HL-60 (cell line): ENCODE measurements around the gene RPS19BP1.

ENCODE experiments used
- DNase-seq, 2 experiments: peaks; one replicate each; pipeline ENCODE4 v3.0.0-alpha.2; 2010 to 2020; ENCODE audit warnings: low read depth in 1 of 2, low spot score in 1 of 2
- H3K27ac ChIP-seq: fragments of 250-450 bp; sonication (Bioruptor Pico); replicated peaks from 2 replicates; pipeline ENCODE4 v1.5.1; 2020; ENCODE audit warnings: mild to moderate bottlenecking, moderate library complexity
- H3K27me3 ChIP-seq: fragments of 250-450 bp; sonication (Bioruptor Pico); 2 replicates; pipeline ENCODE4 v1.5.1; 2021; ENCODE audit warnings: mild to moderate bottlenecking, moderate library complexity; ENCODE audit not compliant: insufficient read depth, poor library complexity, severe bottlenecking
- H3K4me3 ChIP-seq: replicated peaks from 2 replicates; pipeline ENCODE4 v1.5.1; 2011; ENCODE audit warnings: mild to moderate bottlenecking, control low read depth, low read length; ENCODE audit not compliant: insufficient read depth
- CTCF ChIP-seq: IDR thresholded peaks from one replicate; pipeline ENCODE4 v1.5.1; 2011; ENCODE audit warnings: low read length, control low read depth, inconsistent platforms; ENCODE audit not compliant: insufficient read depth
- GABPA ChIP-seq: IDR thresholded peaks from 2 replicates; pipeline ENCODE4 v1.6.1; 2012; ENCODE audit warnings: low read depth
- POLR2AphosphoS5 ChIP-seq: IDR thresholded peaks from 2 replicates; pipeline ENCODE4 v1.6.1; 2012; ENCODE audit warnings: low read depth
- SPI1 ChIP-seq: IDR thresholded peaks from 2 replicates; pipeline ENCODE4 v1.6.1; 2012; ENCODE audit warnings: low read depth, mild to moderate bottlenecking, borderline replicate concordance
- TF ChIP-seq, protein P1 (sequence below): IDR thresholded peaks from 2 replicates; pipeline ENCODE4 v1.6.1; 2012; ENCODE audit warnings: low read depth; ENCODE audit not compliant: insufficient replicate concordance

RPS19BP1 gene

GRCh38 chr22:39536711-39537110 lies 4.2 kb upstream of the RPS19BP1 start:
- H3K27me3 ChIP-seq = peaks cover 2% of the 10 kb centered on the region
- TF ChIP-seq GABPA = no peak
- H3K4me3 ChIP-seq = no peak overlapping the region
- H3K27ac ChIP-seq = no peak overlapping the region
- DNase-seq = no peak

DNA sequence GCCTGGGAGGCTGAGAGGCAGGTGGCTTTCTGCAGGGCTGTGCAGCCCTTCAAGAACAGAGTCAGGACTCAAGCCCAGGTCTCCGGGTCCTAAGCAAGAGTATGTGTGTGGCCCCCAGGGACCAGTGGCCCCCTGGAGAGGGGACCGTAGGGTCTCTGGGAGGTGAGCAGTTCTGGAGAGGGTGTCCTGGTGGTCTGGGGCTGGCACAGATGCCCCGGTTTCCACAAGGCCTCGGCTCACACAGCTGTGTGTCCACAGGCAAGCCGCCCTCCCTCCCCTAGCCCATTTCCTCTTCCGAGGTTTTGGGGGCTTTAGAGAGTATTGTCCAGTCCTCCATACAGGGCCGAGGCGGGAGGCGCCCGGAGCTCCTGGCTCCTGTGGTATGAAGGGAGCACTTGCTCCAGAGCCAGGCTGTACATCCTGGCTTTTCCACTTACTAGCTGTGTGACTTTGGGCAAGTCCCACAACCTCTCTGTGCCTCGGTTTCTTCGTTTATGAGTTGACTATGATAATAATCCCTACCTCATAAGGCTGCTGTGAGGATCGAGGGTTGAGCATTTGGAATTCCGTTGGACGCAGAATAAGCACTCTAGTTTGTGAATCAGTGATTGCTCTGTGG lies 3.4 kb upstream of the RPS19BP1 start:
- no peak overlapping the region for H3K4me3 ChIP-seq
- TF ChIP-seq, protein P1, sequence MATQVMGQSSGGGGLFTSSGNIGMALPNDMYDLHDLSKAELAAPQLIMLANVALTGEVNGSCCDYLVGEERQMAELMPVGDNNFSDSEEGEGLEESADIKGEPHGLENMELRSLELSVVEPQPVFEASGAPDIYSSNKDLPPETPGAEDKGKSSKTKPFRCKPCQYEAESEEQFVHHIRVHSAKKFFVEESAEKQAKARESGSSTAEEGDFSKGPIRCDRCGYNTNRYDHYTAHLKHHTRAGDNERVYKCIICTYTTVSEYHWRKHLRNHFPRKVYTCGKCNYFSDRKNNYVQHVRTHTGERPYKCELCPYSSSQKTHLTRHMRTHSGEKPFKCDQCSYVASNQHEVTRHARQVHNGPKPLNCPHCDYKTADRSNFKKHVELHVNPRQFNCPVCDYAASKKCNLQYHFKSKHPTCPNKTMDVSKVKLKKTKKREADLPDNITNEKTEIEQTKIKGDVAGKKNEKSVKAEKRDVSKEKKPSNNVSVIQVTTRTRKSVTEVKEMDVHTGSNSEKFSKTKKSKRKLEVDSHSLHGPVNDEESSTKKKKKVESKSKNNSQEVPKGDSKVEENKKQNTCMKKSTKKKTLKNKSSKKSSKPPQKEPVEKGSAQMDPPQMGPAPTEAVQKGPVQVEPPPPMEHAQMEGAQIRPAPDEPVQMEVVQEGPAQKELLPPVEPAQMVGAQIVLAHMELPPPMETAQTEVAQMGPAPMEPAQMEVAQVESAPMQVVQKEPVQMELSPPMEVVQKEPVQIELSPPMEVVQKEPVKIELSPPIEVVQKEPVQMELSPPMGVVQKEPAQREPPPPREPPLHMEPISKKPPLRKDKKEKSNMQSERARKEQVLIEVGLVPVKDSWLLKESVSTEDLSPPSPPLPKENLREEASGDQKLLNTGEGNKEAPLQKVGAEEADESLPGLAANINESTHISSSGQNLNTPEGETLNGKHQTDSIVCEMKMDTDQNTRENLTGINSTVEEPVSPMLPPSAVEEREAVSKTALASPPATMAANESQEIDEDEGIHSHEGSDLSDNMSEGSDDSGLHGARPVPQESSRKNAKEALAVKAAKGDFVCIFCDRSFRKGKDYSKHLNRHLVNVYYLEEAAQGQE = no peak
- TF ChIP-seq POLR2AphosphoS5 (no peak), CTCF (no peak), SPI1 (no peak), GABPA (no peak)
- H3K27me3 ChIP-seq = peaks cover 2% of the 10 kb centered on the region
- H3K27ac ChIP-seq = no peak overlapping the region
- DNase-seq = no peak

DNA sequence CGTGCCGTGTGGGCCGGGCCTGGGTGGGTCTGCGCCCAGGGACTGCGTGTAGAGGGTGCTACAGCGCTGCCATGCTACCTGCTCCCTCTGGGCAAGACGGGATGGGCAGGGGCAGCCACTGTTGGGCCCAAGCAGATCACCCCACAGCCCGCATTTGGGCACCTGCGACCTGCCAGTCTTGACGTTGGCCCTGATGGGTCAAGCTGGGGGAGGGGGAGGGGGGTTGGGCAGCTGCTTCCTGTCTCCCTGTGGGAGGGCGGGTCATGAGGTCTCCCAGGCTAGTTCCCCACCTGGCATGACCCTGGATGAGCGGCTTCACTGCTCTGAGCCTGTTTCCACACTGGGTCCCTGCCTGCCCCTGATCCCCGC lies 2.8 kb upstream of the RPS19BP1 start:
- H3K27ac ChIP-seq = no peak overlapping the region
- DNase-seq = no peak
- H3K27me3 ChIP-seq = peaks cover 1% of the 10 kb centered on the region
- TF ChIP-seq GABPA (no peak), CTCF (no peak), POLR2AphosphoS5 (no peak), SPI1 (no peak)
- TF ChIP-seq, protein P1 = no peak
- H3K4me3 ChIP-seq = no peak overlapping the region

DNA sequence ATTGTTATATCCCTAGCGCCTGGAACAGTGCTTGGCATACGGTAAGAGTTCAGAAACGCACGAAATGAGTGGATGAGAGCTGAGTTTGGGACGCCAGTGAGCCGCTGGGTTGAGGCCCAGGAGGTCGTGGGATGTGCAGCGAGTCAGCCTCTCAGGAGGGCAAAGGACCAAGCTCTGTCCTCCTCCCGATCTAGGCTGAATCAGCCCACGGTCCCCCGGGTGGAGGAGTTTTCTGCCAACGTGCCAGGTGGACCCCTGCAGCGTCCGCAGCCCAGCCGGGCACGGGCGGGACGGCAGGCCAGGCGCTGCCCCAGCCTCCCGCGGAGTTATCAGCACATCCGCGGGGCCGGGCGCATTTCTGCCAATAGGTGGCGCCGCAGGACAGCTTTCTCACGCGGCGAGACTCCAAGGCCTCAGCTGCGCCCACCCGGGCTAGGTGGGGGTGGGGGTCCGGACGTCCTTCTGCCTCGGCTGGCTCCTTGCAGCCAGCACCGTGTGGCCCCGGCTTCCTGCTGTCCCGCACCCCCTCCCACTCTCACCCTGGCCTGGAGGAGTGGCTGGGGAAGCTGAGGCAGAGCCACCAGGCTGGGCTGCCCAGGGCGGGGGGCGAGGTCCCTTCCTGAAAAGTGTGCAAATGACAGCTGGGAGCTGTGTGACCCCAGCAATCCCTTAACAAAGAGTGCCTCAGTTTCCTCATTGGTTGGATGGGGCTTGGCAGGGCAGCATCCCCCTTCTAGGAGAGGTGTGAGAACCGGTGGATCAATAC lies 2.2 kb upstream of the RPS19BP1 start:
- peak; percentile 60 for TF ChIP-seq CTCF
- TF ChIP-seq POLR2AphosphoS5 = no peak
- peak in 1 of 2 experiments; percentile 60 for DNase-seq
- H3K27ac ChIP-seq = no peak overlapping the region
- no peaks in the 10 kb centered on the region for H3K27me3 ChIP-seq
- H3K4me3 ChIP-seq = no peak overlapping the region
